Measurements from ENCODE around the gene SSBP2. TPM values are rescaled to one million over a fixed set of nuclear protein-coding genes. Genes with fewer than 3 reads are reported as not detected.

The SSBP2 gene
- total and polyA plus RNA-seq, 7 donors: 9.9 to 89.2 (median 68.7) TPM

GRCh38 chr5:81426359-81427030 is 324.4 kb downstream of the SSBP2 start:
- H3K27ac ChIP-seq: peak overlapping the region in 2 of 4 donors; percentile 35 to 52
- H3K4me1 ChIP-seq: peaks cover 0 to 33% (median 19%) of the 10 kb centered on the region in 4 donors

DNA sequence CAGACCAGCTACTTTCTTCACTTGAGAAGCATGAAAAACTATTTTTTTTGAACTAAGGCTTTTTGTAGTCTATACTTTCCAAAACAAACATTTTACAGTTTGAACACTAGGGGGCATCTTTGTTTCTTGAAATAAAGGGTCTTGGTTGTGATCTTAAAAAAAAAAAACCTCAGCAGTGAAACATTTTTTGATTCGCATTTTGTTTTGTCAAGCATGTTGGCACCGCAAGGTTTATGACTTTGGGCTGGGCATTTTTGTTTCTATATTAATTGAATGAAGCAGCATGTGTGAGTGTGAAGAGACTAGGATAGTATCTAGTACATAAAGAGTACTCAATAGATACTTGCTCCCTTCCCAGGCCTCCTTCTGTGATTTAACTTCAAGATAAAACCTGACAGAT is 325.3 kb downstream of the SSBP2 start:
- WGBS, 2 donors: 3 to 5% methylated on average over 2 of the region's 2 CpGs
- Histone ChIP-seq H3K27me3 (no peaks in the 10 kb centered on the region), H3K36me3 (no peaks in the 10 kb centered on the region), H3K27ac (peak overlapping the region in 2 of 4 donors; percentile 35 to 52), H3K9me3 (no peaks in the 10 kb centered on the region), H3K4me1 (peaks cover 0 to 38% (median 25%) of the 10 kb centered on the region in 4 donors), H3K4me3 (no peak overlapping the region)
- peak; percentile 37 to 68 (median 44) for TF ChIP-seq CTCF (IDR thresholded peaks at IDR 0.05)
- no peak for TF ChIP-seq POLR2A (IDR thresholded peaks at IDR 0.05)
- no peak for DNase-seq
- intact Hi-C loops (cut with DNase I): loop anchor here (1.0 to 5.0 kb wide), 4 partner anchors 82 to 800 kb away; partner anchors contain the start of gene SSBP2

More at GRCh38 chr5:81426359-81427030, 324.4 kb downstream of the SSBP2 start:
- DNase-seq: no peak
- Histone ChIP-seq H3K27me3 (no peaks in the 10 kb centered on the region), H3K9me3 (no peaks in the 10 kb centered on the region), H3K36me3 (no peaks in the 10 kb centered on the region), H3K4me3 (no peak overlapping the region)
- 66 to 67% methylated on average over 3 of the region's 3 CpGs for WGBS, 2 donors
- intact Hi-C loops (cut with DNase I): loop anchor here (5.0 kb wide), 3 partner anchors 81 to 426 kb away; partner anchors contain the start of gene SSBP2
- TF ChIP-seq CTCF (IDR thresholded peaks at IDR 0.05): no peak
- no peak for TF ChIP-seq POLR2A (IDR thresholded peaks at IDR 0.05)
- no peak for TF ChIP-seq EP300 (IDR thresholded peaks at IDR 0.05)
- no peak for TF ChIP-seq POLR2AphosphoS5 (IDR thresholded peaks at IDR 0.05)

DNA sequence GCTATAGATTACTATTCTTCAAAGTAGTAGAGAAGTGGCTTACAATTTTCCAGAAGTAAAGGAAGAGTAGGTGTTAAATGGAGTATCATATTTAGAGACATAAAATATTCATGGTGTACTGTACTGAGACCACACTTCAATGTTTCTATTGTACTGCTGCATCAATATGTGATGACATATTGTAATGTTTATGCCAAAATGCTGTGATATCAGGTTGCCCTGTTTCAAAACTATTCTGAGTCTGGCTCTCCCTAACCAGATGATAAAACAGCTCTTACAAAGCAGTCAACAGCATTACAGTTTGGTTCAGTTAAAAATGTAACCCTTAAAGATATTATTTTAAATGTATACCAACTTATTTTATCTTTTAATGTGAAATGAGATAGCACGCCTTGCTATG is 326.2 kb downstream of the SSBP2 start:
- H3K36me3 ChIP-seq: peaks cover 0 to 6% (median 0%) of the 10 kb centered on the region in 4 donors
- H3K4me3 ChIP-seq: no peak overlapping the region
- no peak for TF ChIP-seq POLR2AphosphoS5 (IDR thresholded peaks at IDR 0.05)
- no peak for TF ChIP-seq EP300 (IDR thresholded peaks at IDR 0.05)
- TF ChIP-seq CTCF (IDR thresholded peaks at IDR 0.05): no peak
- no peak for TF ChIP-seq POLR2A (IDR thresholded peaks at IDR 0.05)
- intact Hi-C loops (cut with DNase I): loop anchor here (1.0 to 5.0 kb wide), 6 partner anchors 83 to 801 kb away; partner anchors contain the start of genes ATG10 and SSBP2
- no peaks in the 10 kb centered on the region for H3K9me3 ChIP-seq
- 93 to 99% methylated on average over 1 of the region's 1 CpG for WGBS, 2 donors
- H3K27ac ChIP-seq: no peak overlapping the region
- no peaks in the 10 kb centered on the region for H3K27me3 ChIP-seq
- no peak for DNase-seq
- peaks cover 0 to 45% (median 30%) of the 10 kb centered on the region in 4 donors for H3K4me1 ChIP-seq

GRCh38 chr5:81422671-81423070 is 328.2 kb downstream of the SSBP2 start:
- no peak for DNase-seq
- Histone ChIP-seq H3K27ac (no peak overlapping the region), H3K9me3 (no peaks in the 10 kb centered on the region), H3K4me3 (no peak overlapping the region), H3K4me1 (peaks cover 0 to 45% (median 27%) of the 10 kb centered on the region in 4 donors), H3K36me3 (peaks cover 0 to 25% (median 0%) of the 10 kb centered on the region in 4 donors), H3K27me3 (no peaks in the 10 kb centered on the region)
- WGBS, 2 donors: 70 to 75% methylated on average over 2 of the region's 2 CpGs
- TF ChIP-seq POLR2A (IDR thresholded peaks at IDR 0.05): no peak
- TF ChIP-seq EP300 (IDR thresholded peaks at IDR 0.05): no peak
- no peak for TF ChIP-seq POLR2AphosphoS5 (IDR thresholded peaks at IDR 0.05)
- no peak for TF ChIP-seq CTCF (IDR thresholded peaks at IDR 0.05)
- intact Hi-C loops (cut with DNase I): loop anchor here (5.0 kb wide), 1 partner anchor 550 kb away; the partner anchor contains the start of gene ATG10
